Right lobe of liver (tissue), 6 donors: ENCODE data around the gene IRX2. TPM values are rescaled to one million over a fixed set of nuclear protein-coding genes. Genes with fewer than 3 reads are reported as not detected.

Experiments
- ATAC-seq, 4 donors: fragments of 200-7000 bp; cut with Tn5 transposase; one replicate each; pipeline ENCODE4 v1.9.1; 2020; ENCODE audit warnings: mild to moderate bottlenecking in 4 of 4, moderate library complexity in 4 of 4
- DNase-seq, 3 donors: peaks; one replicate each; pipeline ENCODE4 v3.0.0-alpha.2; 2020
- H3K27ac ChIP-seq, 3 donors: fragments of 200-600 bp; one replicate each; pipeline ENCODE4 v1.8.0; 2022
- H3K27me3 ChIP-seq, 2 donors: fragments of 200-600 bp; one replicate each; pipeline ENCODE4 v1.8.0; 2022
- H3K36me3 ChIP-seq, 4 donors: fragments of 200-600 bp; sonication (generic) in 1 of 4; one replicate each; pipeline versions ENCODE4 v1.5.1 to v1.8.0; 2017 to 2022; ENCODE audit warnings: control low read depth in 1 of 4
- H3K4me1 ChIP-seq, 4 donors: fragments of 200-600 bp; sonication (generic) in 1 of 4; one replicate each; pipeline versions ENCODE4 v1.5.1 to v1.8.0; 2017 to 2022; ENCODE audit warnings: control low read depth in 1 of 4
- H3K4me3 ChIP-seq, 3 donors: fragments of 200-600 bp; one replicate each; pipeline ENCODE4 v1.8.0; 2022
- H3K9me3 ChIP-seq, 4 donors: fragments of 200-600 bp; sonication (generic) in 1 of 4; one replicate each; pipeline versions ENCODE4 v1.5.1 to v1.8.0; 2017 to 2022; ENCODE audit warnings: control low read depth in 1 of 4
- POLR2A ChIP-seq: fragments of 450-650 bp; IDR thresholded peaks from one replicate; pipeline ENCODE4 v1.6.1; 2017; ENCODE audit warnings: antibody characterized with exemption, mild to moderate bottlenecking
- WGBS: methylation state at CpG from one replicate; pipeline ENCODE4 v1.1.6; 2018; ENCODE audit warnings: low coverage, low lambda C conversion rate; ENCODE audit not compliant: insufficient coverage; ENCODE audit errors: missing lambda C conversion rate; 5-methylcytosine and 5-hydroxymethylcytosine counted together
- intact Hi-C, 2 donors: fragments of 100-400 bp; cut with DNase I; formaldehyde crosslinking; loops; one replicate each; pipeline versions ENCODE4 v1.11.2 to v1.14.1; 2022
- total RNA-seq, 6 experiments: library from RNA; depleted of rRNA in 2 of 6; stranded (reverse); fragments of >200 nt in 2 of 6; fragmentation: NEBNext Ultra II Directional in 3 of 6; extraction: Animal tissue kit (Norgen Biotek cat#: 25700) in 3 of 6; gene quantifications; one replicate each; pipeline versions ENCODE4 v1.1.0 to v1.2.4, GENCODE V29; 2016 to 2023
- TF ChIP-seq, protein P1 (sequence below), 4 donors: fragments of 200-600 bp in 3 of 4; fragments of 450-650 bp in 1 of 4; IDR thresholded peaks; one replicate each; pipeline versions ENCODE4 v1.5.1 to v1.8.0; 2016 to 2022; ENCODE audit warnings: antibody characterized with exemption in 4 of 4, mild to moderate bottlenecking in 2 of 4
- donor health status: DM: no; HTN: yes; CAD: no.
- donor health status: DM: no; HTN: no; CAD: no.
- donor health status: DM: no; HTN: no; CAD: no.
- donor health status: DM: no; HTN: yes; CAD: no.
- donor health status: DM: no; HTN: yes; CAD: no.

Gene IRX2
- total RNA-seq, 6 experiments from 2014 or later, result not detected

GRCh38 chr5:2697041-2697440 is 54.4 kb downstream of the IRX2 start:
- DNase-seq (no peak), ATAC-seq (no peak)
- H3K27ac ChIP-seq, result no peak overlapping the region
- WGBS, result 73% methylated on average over 8 of the region's 9 CpGs
- intact Hi-C loops, result no loop called here
- H3K36me3 ChIP-seq, result no peaks in the 10 kb centered on the region
- H3K4me3 ChIP-seq, result no peak overlapping the region
- TF ChIP-seq, protein P1, sequence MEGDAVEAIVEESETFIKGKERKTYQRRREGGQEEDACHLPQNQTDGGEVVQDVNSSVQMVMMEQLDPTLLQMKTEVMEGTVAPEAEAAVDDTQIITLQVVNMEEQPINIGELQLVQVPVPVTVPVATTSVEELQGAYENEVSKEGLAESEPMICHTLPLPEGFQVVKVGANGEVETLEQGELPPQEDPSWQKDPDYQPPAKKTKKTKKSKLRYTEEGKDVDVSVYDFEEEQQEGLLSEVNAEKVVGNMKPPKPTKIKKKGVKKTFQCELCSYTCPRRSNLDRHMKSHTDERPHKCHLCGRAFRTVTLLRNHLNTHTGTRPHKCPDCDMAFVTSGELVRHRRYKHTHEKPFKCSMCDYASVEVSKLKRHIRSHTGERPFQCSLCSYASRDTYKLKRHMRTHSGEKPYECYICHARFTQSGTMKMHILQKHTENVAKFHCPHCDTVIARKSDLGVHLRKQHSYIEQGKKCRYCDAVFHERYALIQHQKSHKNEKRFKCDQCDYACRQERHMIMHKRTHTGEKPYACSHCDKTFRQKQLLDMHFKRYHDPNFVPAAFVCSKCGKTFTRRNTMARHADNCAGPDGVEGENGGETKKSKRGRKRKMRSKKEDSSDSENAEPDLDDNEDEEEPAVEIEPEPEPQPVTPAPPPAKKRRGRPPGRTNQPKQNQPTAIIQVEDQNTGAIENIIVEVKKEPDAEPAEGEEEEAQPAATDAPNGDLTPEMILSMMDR (IDR thresholded peaks at IDR 0.05), result no peak
- TF ChIP-seq POLR2A, result no peak
- H3K9me3 ChIP-seq, result no peaks in the 10 kb centered on the region
- no peaks in the 10 kb centered on the region for H3K4me1 ChIP-seq
- H3K27me3 ChIP-seq, result no peaks in the 10 kb centered on the region
